ENCODE measurements around the gene TRIM41.

GRCh38 chr5:181230551-181230950 lies 7.5 kb downstream of the TRIM41 start:
- TF ChIP-seq, protein P1, sequence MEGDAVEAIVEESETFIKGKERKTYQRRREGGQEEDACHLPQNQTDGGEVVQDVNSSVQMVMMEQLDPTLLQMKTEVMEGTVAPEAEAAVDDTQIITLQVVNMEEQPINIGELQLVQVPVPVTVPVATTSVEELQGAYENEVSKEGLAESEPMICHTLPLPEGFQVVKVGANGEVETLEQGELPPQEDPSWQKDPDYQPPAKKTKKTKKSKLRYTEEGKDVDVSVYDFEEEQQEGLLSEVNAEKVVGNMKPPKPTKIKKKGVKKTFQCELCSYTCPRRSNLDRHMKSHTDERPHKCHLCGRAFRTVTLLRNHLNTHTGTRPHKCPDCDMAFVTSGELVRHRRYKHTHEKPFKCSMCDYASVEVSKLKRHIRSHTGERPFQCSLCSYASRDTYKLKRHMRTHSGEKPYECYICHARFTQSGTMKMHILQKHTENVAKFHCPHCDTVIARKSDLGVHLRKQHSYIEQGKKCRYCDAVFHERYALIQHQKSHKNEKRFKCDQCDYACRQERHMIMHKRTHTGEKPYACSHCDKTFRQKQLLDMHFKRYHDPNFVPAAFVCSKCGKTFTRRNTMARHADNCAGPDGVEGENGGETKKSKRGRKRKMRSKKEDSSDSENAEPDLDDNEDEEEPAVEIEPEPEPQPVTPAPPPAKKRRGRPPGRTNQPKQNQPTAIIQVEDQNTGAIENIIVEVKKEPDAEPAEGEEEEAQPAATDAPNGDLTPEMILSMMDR (IDR thresholded peaks at IDR 0.05; ENCODE audit: low read length), result no peak
- no peak for TF ChIP-seq EZH2 (IDR thresholded peaks at IDR 0.05; ENCODE audit: borderline replicate concordance, low read length)

All from OCI-LY1 (cell line).